Stimulated activated CD8-positive, alpha-beta memory T cell treated with anti-CD3 and anti-CD28 coated beads, Interleukin-12 subunit alpha, Interleukin-12 subunit beta, amount 100 ng/mL, for 4 hours (primary cell): ENCODE data around the gene ZDHHC12.

Source experiments
- DNase-seq: peaks from one replicate; pipeline ENCODE4 v3.0.0-alpha.2; 2020; ENCODE audit warnings: low read depth

The ZDHHC12 gene

GRCh38 chr9:128729766-128730517 is 6.0 kb upstream of the ZDHHC12 start:
- no peak for DNase-seq

DNA sequence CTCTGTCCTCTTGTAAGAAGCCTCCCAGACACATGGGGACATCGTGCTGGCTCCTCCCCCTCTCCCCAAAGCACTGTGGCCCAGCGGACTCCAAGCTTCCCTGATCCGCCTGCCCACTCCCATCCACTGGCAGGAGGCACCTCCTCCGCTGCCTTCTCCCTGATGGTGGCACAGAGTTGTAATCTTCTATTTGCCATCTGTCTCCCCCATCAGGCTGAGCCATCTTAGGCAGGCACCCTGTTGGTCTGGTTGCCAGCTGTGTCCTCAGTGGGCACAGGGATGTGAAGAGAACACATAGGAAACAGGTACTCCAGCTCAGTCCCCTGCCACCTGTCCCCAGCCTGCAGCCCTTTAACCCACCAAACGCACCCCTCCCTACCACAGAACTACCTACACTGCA is 5.4 kb upstream of the ZDHHC12 start:
- DNase-seq = no peak

DNA sequence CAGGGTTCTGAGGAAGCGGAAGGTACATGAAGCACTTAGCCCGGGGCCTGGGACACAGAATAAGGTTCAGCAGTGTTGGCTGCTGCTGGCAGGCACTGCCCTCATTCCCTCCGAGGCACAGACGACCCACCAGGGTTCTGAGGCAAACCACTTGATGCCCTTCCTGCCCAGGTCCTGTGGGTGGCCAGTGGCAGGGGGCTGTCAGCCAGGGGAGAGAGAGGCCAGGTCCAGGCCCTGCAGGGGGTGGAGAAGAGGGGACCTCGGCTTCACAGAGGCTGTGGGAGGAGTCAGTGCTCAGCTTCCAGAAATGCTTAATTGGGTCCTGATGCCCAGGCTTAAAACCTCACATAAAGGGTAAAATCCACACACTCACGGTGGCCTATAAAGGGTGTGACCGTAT is 4.4 kb upstream of the ZDHHC12 start:
- no peak for DNase-seq

DNA sequence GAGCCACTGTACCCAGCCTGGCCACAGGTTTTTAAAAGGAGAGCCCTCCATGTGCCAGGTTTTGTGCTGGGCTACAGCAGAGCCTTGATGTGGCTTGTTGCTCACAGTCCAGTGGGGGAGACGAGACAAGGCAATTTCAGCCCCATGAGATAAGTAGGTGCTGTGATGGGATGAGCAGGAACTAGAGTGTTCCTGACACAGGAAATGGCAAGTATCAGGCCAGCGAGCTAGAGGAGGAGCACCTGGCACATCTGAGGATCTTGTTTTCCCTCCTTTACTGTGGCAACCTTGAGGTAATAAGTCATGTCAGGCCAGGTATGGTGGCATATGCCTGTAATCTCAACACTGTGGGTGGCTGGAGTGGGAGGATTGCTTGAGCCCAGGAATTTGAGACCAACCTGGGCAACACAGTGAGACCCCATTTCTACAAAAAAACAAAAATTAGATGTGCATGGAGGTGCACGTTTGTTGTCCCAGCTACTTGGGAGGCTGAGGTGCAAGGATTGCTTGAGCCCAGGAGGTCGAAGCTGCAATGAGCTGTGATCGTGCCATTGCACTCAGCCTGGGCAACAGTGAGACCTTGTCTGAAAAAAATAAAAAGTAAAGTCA is 3.8 kb upstream of the ZDHHC12 start:
- DNase-seq = no peak

- DNase-seq = no peak
Measured at GRCh38 chr9:128724744-128725211, 851 bp upstream of the ZDHHC12 start.

- DNase-seq = no peak
Measured at GRCh38 chr9:128723352-128723865, 518 bp downstream of the ZDHHC12 start.

DNA sequence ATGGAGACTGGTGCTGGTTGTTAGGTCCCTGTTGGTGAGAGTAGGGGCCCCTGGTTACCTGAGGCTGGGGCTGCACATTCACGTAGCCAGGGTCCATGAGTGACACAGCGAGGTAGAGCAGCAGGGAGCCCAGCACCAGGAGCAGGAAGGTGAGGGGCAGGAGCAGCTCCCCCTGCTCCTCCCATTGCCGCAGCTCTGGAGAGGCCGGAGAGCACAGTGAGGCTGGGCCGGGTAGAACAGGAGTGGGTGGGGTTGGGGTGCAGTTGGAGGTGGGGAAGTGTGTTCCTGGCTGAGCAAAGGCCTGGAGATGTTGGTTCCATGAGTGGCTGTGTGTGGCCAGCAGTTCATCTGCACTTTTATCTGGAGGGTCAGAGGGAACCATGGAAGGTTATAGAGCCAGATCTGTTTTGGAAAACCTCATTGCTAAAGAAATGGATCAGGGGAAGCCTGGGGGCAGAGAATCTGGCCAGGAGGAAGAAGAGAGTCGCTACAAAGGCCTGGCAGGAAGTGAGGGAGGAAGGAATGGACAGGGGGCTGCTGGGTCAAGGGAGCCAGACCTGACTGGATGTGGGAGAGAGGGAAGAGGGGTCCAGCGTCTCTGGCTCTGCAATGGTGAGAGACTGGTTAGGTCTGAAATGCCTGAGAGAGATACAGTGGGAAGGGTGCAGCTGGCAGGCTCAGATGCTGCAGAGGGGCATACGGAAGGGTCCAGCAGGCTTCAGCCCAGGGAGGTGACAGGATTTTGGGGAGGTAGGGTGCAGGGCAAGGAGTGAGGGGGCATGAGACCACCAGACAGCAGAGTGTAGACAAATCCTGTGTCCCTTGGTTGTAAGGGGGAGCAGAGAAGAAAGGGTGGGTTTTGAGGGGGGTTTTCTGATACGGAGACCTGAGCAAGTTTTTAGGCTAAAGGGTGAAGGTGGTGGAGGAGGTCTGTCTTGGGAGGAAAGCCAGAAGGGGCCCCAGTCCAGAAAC is 1.3 kb downstream of the ZDHHC12 start:
- DNase-seq = no peak

- no peak for DNase-seq
Measured at GRCh38 chr9:128721487-128722010, 2.4 kb downstream of the ZDHHC12 start.

- DNase-seq = no peak
Measured at GRCh38 chr9:128720841-128721486, 3.0 kb downstream of the ZDHHC12 start.

- no peak for DNase-seq
Measured at GRCh38 chr9:128719919-128720605, 3.9 kb downstream of the ZDHHC12 start.

- no peak for DNase-seq
Measured at GRCh38 chr9:128718475-128718874, 5.5 kb downstream of the ZDHHC12 start.

DNA sequence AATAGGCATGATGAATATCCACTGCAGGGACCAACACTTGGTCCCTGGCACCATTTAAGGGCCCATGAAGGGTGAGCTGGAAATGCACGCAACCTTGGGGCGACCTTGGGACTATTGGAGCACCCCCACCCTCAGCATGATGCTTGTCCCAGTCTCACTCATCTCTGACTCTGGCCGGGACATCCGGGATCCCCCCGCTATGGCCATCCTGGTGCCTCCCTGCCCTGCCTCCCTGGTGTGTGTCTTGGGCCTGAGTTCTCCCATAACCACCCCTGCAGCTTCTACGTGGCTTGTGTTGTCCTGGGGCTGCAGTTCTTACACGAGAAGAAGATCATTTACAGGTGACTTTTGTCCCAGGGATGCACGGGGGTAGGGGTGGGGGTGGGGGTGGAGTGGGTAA is 5.9 kb downstream of the ZDHHC12 start:
- DNase-seq = no peak

GRCh38 chr9:128716581-128717254 is 7.2 kb downstream of the ZDHHC12 start:
- no peak for DNase-seq

DNA sequence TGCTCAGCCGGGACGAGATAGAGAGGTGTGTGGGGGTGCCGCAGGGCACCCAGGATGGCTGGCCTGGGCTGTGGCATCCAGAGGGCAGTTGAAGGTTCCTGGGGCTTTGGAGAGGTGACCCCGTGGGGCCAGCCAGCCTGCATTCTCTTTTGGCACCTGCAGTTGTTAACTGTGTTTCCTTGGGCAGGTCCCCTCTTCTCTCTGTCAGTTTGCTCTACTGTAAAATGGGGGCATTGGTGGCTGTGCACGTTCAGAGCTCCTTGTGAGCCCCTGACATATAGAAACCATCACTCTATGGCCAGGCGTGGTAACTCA is 8.5 kb downstream of the ZDHHC12 start:
- no peak for DNase-seq

GRCh38 chr9:128714586-128715435 is 9.1 kb downstream of the ZDHHC12 start:
- DNase-seq = no peak

GRCh38 chr9:128713941-128714573 is 9.9 kb downstream of the ZDHHC12 start:
- DNase-seq = no peak

- DNase-seq = no peak
Measured at GRCh38 chr9:128713411-128713780, 10.5 kb downstream of the ZDHHC12 start.

DNA sequence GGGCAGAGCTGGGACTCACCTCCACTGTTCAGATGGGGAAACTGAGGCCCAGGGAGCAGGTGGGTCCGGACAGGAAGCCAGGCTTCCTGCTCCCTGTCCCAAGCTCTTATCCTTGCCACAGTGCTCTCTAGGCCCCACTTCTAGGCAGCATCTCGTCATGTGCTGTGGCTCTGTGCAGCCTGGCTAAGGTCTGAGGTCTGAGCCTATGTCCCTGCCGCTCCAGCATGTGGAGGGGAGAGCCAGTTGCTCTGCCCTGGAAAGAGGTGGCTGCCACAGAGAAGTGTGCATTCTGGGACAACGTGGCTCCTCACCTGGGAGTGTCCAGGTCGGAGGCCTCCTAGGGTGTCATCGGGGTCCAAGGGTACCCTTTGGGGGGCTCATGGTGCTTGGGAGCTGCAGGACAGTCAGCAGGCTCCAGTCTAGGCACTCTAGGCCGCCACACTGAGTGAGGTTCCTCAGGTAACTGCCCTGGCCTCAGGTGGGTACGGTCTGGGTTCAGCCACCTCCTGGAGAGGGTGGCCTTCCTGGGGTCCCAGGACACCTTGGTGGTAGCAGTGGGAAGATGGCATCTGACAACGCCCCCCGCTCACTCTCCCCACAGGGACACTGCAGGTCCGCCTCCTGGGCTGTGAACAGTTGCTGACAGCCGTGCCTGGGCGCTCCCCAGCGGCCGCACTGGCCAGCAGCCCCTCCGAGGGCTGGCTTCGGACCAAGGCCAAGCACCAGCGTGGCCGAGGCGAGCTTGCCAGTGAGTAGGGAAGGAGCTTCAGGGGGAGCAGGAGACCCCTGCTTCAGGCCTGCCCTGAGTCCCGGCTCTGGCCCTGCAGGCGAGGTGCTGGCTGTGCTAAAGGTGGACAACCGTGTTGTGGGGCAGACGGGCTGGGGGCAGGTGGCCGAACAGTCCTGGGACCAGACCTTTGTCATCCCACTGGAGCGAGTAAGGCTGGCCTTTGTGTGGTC is 11.2 kb downstream of the ZDHHC12 start:
- no peak for DNase-seq
